Measurements from ENCODE around the gene ZNF639.

The ZNF639 gene

DNA sequence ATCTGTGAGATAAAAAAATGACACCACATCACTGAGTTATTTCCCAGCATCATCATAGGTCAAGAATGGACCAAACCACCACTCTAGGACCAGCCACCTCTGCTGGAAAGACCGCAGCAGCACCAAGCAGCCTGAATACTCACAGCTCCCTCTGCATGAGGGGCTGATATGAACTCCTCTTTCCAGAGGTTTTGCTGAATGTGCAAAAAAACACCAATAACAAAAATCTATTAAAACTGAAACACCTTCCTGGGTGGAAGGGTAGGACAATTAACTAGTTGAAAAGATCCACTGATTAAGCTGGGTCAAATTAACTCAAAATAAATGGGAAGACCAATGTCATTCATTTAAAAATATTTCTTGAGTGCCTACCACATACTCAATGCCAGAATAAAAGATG, 43.0 kb upstream of the ZNF639 start:
- H3K27me3 ChIP-seq (replicated peaks in 2 of 5; ENCODE audit: control insufficient read depth in 4 of 5, insufficient read depth in 5 of 5, low read length in 4 of 5) = no peaks in the 10 kb centered on the region
- POLR2A ChIA-PET = no interaction called here
- WGBS (ENCODE audit: insufficient coverage) = no CpG with 5 or more reads among the region's 1 CpG
- no peaks in the 10 kb centered on the region for H3K9me3 ChIP-seq (ENCODE audit: control extremely low read depth in 1 of 5, control insufficient read depth in 4 of 5, insufficient read depth in 2 of 5, low read depth in 1 of 5, low read length in 4 of 5)
- DNase-seq = no peak
- CTCF ChIA-PET = interaction anchor here (1.1 to 1.3 kb wide), 3 partner anchors 9 to 270 kb away, joined by 3 to 4 read pairs (median 3); no protein-coding TSS in a partner anchor
- no peaks in the 10 kb centered on the region for H3K36me3 ChIP-seq (ENCODE audit: control insufficient read depth in 4 of 4, insufficient read depth in 4 of 4, low read length in 3 of 4)
- no peaks in the 10 kb centered on the region for H3K4me1 ChIP-seq (ENCODE audit: control extremely low read depth in 1 of 4, control insufficient read depth in 4 of 4, insufficient read depth in 4 of 4, low read length in 3 of 4)
- H3K4me3 ChIP-seq (ENCODE audit: control insufficient read depth in 1 of 7, extremely low read depth in 1 of 7, insufficient read depth in 4 of 7, low read depth in 2 of 7, low read length in 6 of 7) = no peak overlapping the region
- no peak overlapping the region for H3K27ac ChIP-seq (ENCODE audit: insufficient read depth in 1 of 2, low read depth in 1 of 2, low read length in 2 of 2, poor library complexity in 1 of 2, severe bottlenecking in 2 of 2)

DNA sequence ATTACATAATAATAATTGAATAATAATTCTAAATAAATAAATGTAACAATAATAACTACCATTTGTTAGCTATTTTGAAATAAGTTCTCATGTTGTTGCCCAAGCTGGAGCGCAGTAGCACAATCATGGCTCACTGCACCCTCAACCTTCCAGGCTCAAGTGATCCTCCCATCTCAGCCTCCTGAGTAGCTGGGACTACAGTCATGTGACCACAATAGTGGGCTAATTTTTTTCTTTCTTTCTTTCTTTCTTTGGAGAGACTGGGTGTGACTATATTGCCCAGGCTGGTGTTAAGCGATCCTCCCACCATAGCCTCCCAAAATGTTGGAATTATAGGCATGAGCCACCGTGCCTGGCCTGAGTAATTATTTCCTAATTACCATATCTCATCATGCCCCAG, 41.0 kb upstream of the ZNF639 start:
- no peak for DNase-seq
- Histone ChIP-seq H3K27me3 (replicated peaks in 2 of 5; ENCODE audit: control insufficient read depth in 4 of 5, insufficient read depth in 5 of 5, low read length in 4 of 5) (no peaks in the 10 kb centered on the region), H3K4me1 (ENCODE audit: control extremely low read depth in 1 of 4, control insufficient read depth in 4 of 4, insufficient read depth in 4 of 4, low read length in 3 of 4) (no peaks in the 10 kb centered on the region), H3K4me3 (ENCODE audit: control insufficient read depth in 1 of 7, extremely low read depth in 1 of 7, insufficient read depth in 4 of 7, low read depth in 2 of 7, low read length in 6 of 7) (no peak overlapping the region), H3K27ac (ENCODE audit: insufficient read depth in 1 of 2, low read depth in 1 of 2, low read length in 2 of 2, poor library complexity in 1 of 2, severe bottlenecking in 2 of 2) (no peak overlapping the region), H3K36me3 (ENCODE audit: control insufficient read depth in 4 of 4, insufficient read depth in 4 of 4, low read length in 3 of 4) (no peaks in the 10 kb centered on the region), H3K9me3 (ENCODE audit: control extremely low read depth in 1 of 5, control insufficient read depth in 4 of 5, insufficient read depth in 2 of 5, low read depth in 1 of 5, low read length in 4 of 5) (no peaks in the 10 kb centered on the region)
- 95% methylated on average over 3 of the region's 3 CpGs for WGBS (ENCODE audit: insufficient coverage)
- ChIA-PET CTCF (interaction anchor here (0.6 to 1.6 kb wide), 3 partner anchors 15 to 44 kb away, joined by 3 to 4 read pairs (median 4); no protein-coding TSS in a partner anchor), POLR2A (no interaction called here)

DNA sequence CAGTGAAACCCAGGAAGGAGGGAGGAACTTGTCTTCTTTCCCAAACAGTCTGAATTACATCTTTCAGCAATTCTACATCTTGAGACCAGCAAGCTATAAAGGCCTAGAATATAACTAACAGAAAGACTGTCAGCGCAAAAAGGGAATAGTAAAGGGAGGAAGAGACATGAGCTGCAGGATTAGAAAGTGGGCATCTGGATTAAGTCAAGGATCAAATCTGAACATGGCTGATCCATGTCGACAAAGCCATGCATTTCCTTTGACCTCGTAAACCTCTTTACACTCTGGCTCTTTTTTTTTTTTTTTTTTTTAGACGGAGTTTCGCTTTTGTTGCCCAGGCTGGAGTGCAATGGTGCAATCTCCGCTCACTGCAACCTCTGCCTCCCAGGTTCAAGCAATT, 36.5 kb upstream of the ZNF639 start:
- WGBS (ENCODE audit: insufficient coverage) = 100% methylated on average over 3 of the region's 6 CpGs
- no peak for DNase-seq
- Histone ChIP-seq H3K27me3 (replicated peaks in 2 of 5; ENCODE audit: control insufficient read depth in 4 of 5, insufficient read depth in 5 of 5, low read length in 4 of 5) (no peaks in the 10 kb centered on the region), H3K27ac (ENCODE audit: insufficient read depth in 1 of 2, low read depth in 1 of 2, low read length in 2 of 2, poor library complexity in 1 of 2, severe bottlenecking in 2 of 2) (no peak overlapping the region), H3K4me1 (ENCODE audit: control extremely low read depth in 1 of 4, control insufficient read depth in 4 of 4, insufficient read depth in 4 of 4, low read length in 3 of 4) (no peaks in the 10 kb centered on the region), H3K36me3 (ENCODE audit: control insufficient read depth in 4 of 4, insufficient read depth in 4 of 4, low read length in 3 of 4) (no peaks in the 10 kb centered on the region), H3K4me3 (ENCODE audit: control insufficient read depth in 1 of 7, extremely low read depth in 1 of 7, insufficient read depth in 4 of 7, low read depth in 2 of 7, low read length in 6 of 7) (no peak overlapping the region), H3K9me3 (ENCODE audit: control extremely low read depth in 1 of 5, control insufficient read depth in 4 of 5, insufficient read depth in 2 of 5, low read depth in 1 of 5, low read length in 4 of 5) (no peaks in the 10 kb centered on the region)
- POLR2A ChIA-PET = no interaction called here
- CTCF ChIA-PET = no interaction called here

DNA sequence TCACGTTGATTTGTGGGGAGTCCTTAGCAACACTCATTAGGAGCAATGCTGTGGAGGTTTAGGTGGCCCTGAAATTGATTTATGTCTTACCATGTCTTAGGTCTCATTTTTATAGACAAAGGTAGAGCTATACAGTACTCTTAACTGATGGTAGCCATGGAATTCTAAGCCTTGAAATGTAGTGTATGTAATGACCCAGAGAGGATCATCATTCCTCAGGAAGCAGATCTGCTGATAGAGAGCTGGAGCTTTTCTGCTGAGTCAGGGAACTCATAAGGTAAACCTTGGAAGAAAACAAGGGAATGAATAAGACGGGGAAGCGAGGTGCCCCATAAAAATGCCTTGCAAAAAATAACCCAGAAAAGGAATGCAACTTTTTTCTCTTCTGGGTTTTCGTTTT, 34.0 kb upstream of the ZNF639 start:
- no peak overlapping the region for H3K4me3 ChIP-seq (ENCODE audit: control insufficient read depth in 1 of 7, extremely low read depth in 1 of 7, insufficient read depth in 4 of 7, low read depth in 2 of 7, low read length in 6 of 7)
- WGBS (ENCODE audit: insufficient coverage) = 100% methylated on average over 3 of the region's 4 CpGs
- DNase-seq = no peak
- ChIA-PET POLR2A (no interaction called here), CTCF (no interaction called here)
- H3K9me3 ChIP-seq (ENCODE audit: control extremely low read depth in 1 of 5, control insufficient read depth in 4 of 5, insufficient read depth in 2 of 5, low read depth in 1 of 5, low read length in 4 of 5) = no peaks in the 10 kb centered on the region
- H3K27me3 ChIP-seq (replicated peaks in 2 of 5; ENCODE audit: control insufficient read depth in 4 of 5, insufficient read depth in 5 of 5, low read length in 4 of 5) = no peaks in the 10 kb centered on the region
- H3K4me1 ChIP-seq (ENCODE audit: control extremely low read depth in 1 of 4, control insufficient read depth in 4 of 4, insufficient read depth in 4 of 4, low read length in 3 of 4) = no peaks in the 10 kb centered on the region
- no peak overlapping the region for H3K27ac ChIP-seq (ENCODE audit: insufficient read depth in 1 of 2, low read depth in 1 of 2, low read length in 2 of 2, poor library complexity in 1 of 2, severe bottlenecking in 2 of 2)
- no peaks in the 10 kb centered on the region for H3K36me3 ChIP-seq (ENCODE audit: control insufficient read depth in 4 of 4, insufficient read depth in 4 of 4, low read length in 3 of 4)

DNA sequence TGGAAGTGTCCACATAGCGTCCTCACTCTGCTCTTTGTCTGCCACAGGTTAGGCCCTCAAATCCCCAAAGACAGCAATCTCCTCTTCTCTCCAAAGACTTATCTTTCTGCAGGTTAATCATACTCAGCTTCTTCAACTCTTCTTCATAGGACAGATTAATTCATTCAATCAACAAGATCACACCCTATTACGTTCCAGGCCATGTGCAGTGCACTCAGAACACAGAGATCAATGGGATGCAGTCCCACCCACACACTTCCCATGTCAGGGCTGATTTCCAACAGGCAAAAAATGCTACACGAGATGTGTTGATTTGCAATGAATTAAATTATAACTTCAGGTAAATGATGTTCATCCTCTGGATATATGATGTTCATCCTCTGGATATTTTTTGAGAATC, 33.5 kb upstream of the ZNF639 start:
- ChIA-PET CTCF (no interaction called here), POLR2A (interaction anchor here (0.7 kb wide), 1 partner anchor 25 kb away, joined by 3 read pairs; no protein-coding TSS in a partner anchor)
- H3K4me3 ChIP-seq (ENCODE audit: control insufficient read depth in 1 of 7, extremely low read depth in 1 of 7, insufficient read depth in 4 of 7, low read depth in 2 of 7, low read length in 6 of 7) = no peak overlapping the region
- H3K9me3 ChIP-seq (ENCODE audit: control extremely low read depth in 1 of 5, control insufficient read depth in 4 of 5, insufficient read depth in 2 of 5, low read depth in 1 of 5, low read length in 4 of 5) = no peaks in the 10 kb centered on the region
- H3K4me1 ChIP-seq (ENCODE audit: control extremely low read depth in 1 of 4, control insufficient read depth in 4 of 4, insufficient read depth in 4 of 4, low read length in 3 of 4) = no peaks in the 10 kb centered on the region
- no peak for DNase-seq
- H3K27me3 ChIP-seq (replicated peaks in 2 of 5; ENCODE audit: control insufficient read depth in 4 of 5, insufficient read depth in 5 of 5, low read length in 4 of 5) = no peaks in the 10 kb centered on the region
- H3K36me3 ChIP-seq (ENCODE audit: control insufficient read depth in 4 of 4, insufficient read depth in 4 of 4, low read length in 3 of 4) = no peaks in the 10 kb centered on the region
- H3K27ac ChIP-seq (ENCODE audit: insufficient read depth in 1 of 2, low read depth in 1 of 2, low read length in 2 of 2, poor library complexity in 1 of 2, severe bottlenecking in 2 of 2) = no peak overlapping the region
- WGBS (ENCODE audit: insufficient coverage) = 96% methylated on average over 3 of the region's 3 CpGs

DNA sequence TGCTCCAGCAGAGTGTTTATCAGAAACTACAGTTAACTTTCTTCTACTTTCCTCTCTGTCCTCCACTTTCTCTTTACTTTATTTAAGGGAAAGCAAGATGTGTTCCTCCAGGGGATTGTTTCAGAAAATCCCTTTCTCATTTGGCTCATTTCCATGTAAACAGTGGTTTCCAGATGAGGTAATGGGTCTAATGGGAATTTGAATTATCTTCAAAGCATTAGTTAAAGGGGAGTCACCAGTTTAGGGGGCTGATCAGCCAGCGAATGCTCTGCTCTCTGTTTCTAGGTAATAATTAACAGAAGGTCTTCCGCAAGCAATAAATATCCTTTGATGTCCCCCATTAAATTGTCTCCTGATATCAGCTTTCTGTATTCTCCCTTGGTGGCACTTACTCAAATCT, 30.4 kb upstream of the ZNF639 start:
- Histone ChIP-seq H3K27me3 (replicated peaks in 2 of 5; ENCODE audit: control insufficient read depth in 4 of 5, insufficient read depth in 5 of 5, low read length in 4 of 5) (no peaks in the 10 kb centered on the region), H3K27ac (ENCODE audit: insufficient read depth in 1 of 2, low read depth in 1 of 2, low read length in 2 of 2, poor library complexity in 1 of 2, severe bottlenecking in 2 of 2) (no peak overlapping the region), H3K4me3 (ENCODE audit: control insufficient read depth in 1 of 7, extremely low read depth in 1 of 7, insufficient read depth in 4 of 7, low read depth in 2 of 7, low read length in 6 of 7) (no peak overlapping the region), H3K9me3 (ENCODE audit: control extremely low read depth in 1 of 5, control insufficient read depth in 4 of 5, insufficient read depth in 2 of 5, low read depth in 1 of 5, low read length in 4 of 5) (no peaks in the 10 kb centered on the region), H3K4me1 (ENCODE audit: control extremely low read depth in 1 of 4, control insufficient read depth in 4 of 4, insufficient read depth in 4 of 4, low read length in 3 of 4) (no peaks in the 10 kb centered on the region), H3K36me3 (ENCODE audit: control insufficient read depth in 4 of 4, insufficient read depth in 4 of 4, low read length in 3 of 4) (no peaks in the 10 kb centered on the region)
- ChIA-PET CTCF (interaction anchor here (1.9 kb wide), 1 partner anchor 23 kb away, joined by 6 read pairs; no protein-coding TSS in a partner anchor), POLR2A (no interaction called here)
- 89% methylated on average over 2 of the region's 2 CpGs for WGBS (ENCODE audit: insufficient coverage)
- DNase-seq = no peak

DNA sequence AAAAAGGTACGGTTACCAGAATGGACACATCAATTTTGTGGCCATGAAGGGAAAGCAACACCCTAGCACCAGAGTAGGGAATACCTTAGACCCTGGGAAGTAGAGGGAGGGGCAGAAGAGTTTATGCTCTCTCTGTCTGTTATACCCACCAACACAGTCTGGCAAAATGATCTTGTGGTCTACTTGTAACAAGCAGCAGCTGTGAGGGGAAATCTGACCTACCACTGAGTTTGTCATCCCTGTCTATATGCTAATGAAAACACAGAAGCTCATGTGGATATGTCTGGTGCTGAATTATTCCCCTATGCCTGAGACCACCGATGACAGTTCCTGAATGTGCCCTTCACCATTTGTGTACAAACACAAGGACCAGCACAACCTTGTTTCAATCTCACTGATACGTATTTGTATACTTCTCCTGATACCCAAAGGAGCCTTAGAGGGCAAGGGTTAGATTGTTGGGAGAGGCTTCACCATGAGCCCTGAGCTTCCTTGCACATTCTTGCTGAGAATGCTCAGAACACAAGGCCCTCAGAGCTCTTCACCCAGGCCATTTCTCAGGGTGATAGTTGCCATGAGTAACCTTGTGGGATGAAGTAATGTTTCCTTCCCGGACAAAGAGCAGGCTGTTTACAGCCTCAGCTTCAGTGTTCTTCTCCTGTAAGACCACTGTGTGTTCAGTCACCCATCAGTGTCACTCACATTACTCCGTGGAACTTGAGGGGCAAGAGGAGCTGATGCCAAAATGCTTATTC, 24.7 kb upstream of the ZNF639 start:
- CTCF ChIA-PET = interaction anchor here (0.6 to 1.3 kb wide), 3 partner anchors 10 to 221 kb away, joined by 3 to 4 read pairs (median 3); no protein-coding TSS in a partner anchor

More for the DNA sequence above, 24.7 kb upstream of the ZNF639 start:
- Histone ChIP-seq H3K4me1 (ENCODE audit: control extremely low read depth in 1 of 4, control insufficient read depth in 4 of 4, insufficient read depth in 4 of 4, low read length in 3 of 4) (no peaks in the 10 kb centered on the region), H3K9me3 (ENCODE audit: control extremely low read depth in 1 of 5, control insufficient read depth in 4 of 5, insufficient read depth in 2 of 5, low read depth in 1 of 5, low read length in 4 of 5) (peaks cover 0 to 2% (median 0%) of the 10 kb centered on the region in 5 experiments), H3K36me3 (ENCODE audit: control insufficient read depth in 4 of 4, insufficient read depth in 4 of 4, low read length in 3 of 4) (no peaks in the 10 kb centered on the region), H3K27ac (ENCODE audit: insufficient read depth in 1 of 2, low read depth in 1 of 2, low read length in 2 of 2, poor library complexity in 1 of 2, severe bottlenecking in 2 of 2) (no peak overlapping the region), H3K4me3 (ENCODE audit: control insufficient read depth in 1 of 7, extremely low read depth in 1 of 7, insufficient read depth in 4 of 7, low read depth in 2 of 7, low read length in 6 of 7) (no peak overlapping the region), H3K27me3 (replicated peaks in 2 of 5; ENCODE audit: control insufficient read depth in 4 of 5, insufficient read depth in 5 of 5, low read length in 4 of 5) (no peaks in the 10 kb centered on the region)
- POLR2A ChIA-PET = no interaction called here
- no peak for DNase-seq
- WGBS (ENCODE audit: insufficient coverage) = 88% methylated on average over 3 of the region's 5 CpGs
